ENCODE measurements around the gene CCDC70.

The CCDC70 gene

DNA sequence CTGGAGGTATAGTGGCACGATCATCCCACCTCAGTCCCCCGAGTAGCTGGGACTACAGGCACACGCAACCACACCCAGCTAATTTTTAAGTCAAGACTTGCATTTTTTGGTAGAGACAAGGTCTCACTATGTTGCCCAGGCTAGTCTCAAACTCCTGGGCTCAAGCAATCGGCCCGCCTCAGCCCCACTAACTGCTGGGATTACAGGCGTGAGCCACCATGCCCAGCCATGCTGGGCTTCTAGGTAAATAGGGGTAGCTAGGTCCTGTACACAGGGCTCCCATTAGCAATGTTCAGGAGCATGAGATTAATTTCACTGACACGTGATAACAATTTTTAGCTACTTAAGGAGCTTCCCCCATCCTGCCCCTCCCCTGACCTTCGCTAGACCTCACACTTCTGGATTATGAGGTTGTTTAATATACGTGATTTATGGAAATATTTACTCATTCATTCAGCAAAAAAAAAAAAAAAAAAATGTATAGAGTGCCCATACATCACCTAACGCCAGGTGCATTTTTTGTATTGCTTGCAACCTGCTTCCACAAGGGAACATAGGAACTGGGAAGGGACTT is 36.0 kb upstream of the CCDC70 start:
- TF ChIP-seq GLIS3 (CRISPR knock-in tag; IDR thresholded peaks at IDR 0.05) = no peak
- no peak for TF ChIP-seq ZNF565 (CRISPR knock-in tag; conservative IDR thresholded peaks at IDR 0.05; ENCODE audit: low read depth)
- TF ChIP-seq, protein P1, sequence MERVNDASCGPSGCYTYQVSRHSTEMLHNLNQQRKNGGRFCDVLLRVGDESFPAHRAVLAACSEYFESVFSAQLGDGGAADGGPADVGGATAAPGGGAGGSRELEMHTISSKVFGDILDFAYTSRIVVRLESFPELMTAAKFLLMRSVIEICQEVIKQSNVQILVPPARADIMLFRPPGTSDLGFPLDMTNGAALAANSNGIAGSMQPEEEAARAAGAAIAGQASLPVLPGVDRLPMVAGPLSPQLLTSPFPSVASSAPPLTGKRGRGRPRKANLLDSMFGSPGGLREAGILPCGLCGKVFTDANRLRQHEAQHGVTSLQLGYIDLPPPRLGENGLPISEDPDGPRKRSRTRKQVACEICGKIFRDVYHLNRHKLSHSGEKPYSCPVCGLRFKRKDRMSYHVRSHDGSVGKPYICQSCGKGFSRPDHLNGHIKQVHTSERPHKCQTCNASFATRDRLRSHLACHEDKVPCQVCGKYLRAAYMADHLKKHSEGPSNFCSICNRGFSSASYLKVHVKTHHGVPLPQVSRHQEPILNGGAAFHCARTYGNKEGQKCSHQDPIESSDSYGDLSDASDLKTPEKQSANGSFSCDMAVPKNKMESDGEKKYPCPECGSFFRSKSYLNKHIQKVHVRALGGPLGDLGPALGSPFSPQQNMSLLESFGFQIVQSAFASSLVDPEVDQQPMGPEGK (CRISPR knock-in tag; IDR thresholded peaks at IDR 0.05; ENCODE audit: borderline replicate concordance) = no peak
- TF ChIP-seq ZFP30 (CRISPR knock-in tag; IDR thresholded peaks at IDR 0.05) = no peak
- TF ChIP-seq ISL1 (CRISPR knock-in tag; IDR thresholded peaks at IDR 0.05) = no peak
- TF ChIP-seq ZNF70 (CRISPR knock-in tag; IDR thresholded peaks at IDR 0.05) = no peak
- no peak for TF ChIP-seq PPARA (CRISPR knock-in tag; IDR thresholded peaks at IDR 0.05; ENCODE audit: borderline replicate concordance)
- no peak for TF ChIP-seq CSDC2 (CRISPR knock-in tag; IDR thresholded peaks at IDR 0.05)
- no peak for TF ChIP-seq TOX (CRISPR knock-in tag; IDR thresholded peaks at IDR 0.05; ENCODE audit: borderline replicate concordance)
- TF ChIP-seq ZC3H10 (CRISPR knock-in tag; IDR thresholded peaks at IDR 0.05) = no peak
- no peak for TF ChIP-seq TCF4 (CRISPR knock-in tag; IDR thresholded peaks at IDR 0.05; ENCODE audit: borderline replicate concordance)
- no peak for TF ChIP-seq BACH2 (CRISPR knock-in tag; IDR thresholded peaks at IDR 0.05; ENCODE audit: borderline replicate concordance)
- TF ChIP-seq, protein P2, sequence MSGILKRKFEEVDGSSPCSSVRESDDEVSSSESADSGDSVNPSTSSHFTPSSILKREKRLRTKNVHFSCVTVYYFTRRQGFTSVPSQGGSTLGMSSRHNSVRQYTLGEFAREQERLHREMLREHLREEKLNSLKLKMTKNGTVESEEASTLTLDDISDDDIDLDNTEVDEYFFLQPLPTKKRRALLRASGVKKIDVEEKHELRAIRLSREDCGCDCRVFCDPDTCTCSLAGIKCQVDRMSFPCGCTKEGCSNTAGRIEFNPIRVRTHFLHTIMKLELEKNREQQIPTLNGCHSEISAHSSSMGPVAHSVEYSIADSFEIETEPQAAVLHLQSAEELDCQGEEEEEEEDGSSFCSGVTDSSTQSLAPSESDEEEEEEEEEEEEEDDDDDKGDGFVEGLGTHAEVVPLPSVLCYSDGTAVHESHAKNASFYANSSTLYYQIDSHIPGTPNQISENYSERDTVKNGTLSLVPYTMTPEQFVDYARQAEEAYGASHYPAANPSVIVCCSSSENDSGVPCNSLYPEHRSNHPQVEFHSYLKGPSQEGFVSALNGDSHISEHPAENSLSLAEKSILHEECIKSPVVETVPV (CRISPR knock-in tag; IDR thresholded peaks at IDR 0.05) = no peak
- no peak for TF ChIP-seq ESRRG (CRISPR knock-in tag; IDR thresholded peaks at IDR 0.05)
- TF ChIP-seq RARB (CRISPR knock-in tag; IDR thresholded peaks at IDR 0.05) = no peak
- TF ChIP-seq SNAI2 (CRISPR knock-in tag; IDR thresholded peaks at IDR 0.05) = no peak
- TF ChIP-seq ZFP3 (CRISPR knock-in tag; IDR thresholded peaks at IDR 0.05) = no peak
- TF ChIP-seq ZNF8 (CRISPR knock-in tag; IDR thresholded peaks at IDR 0.05) = no peak
- no peak for ATAC-seq

GRCh38 chr13:51826606-51827005 is 35.2 kb upstream of the CCDC70 start:
- no peak for TF ChIP-seq ARNTL (CRISPR knock-in tag; IDR thresholded peaks at IDR 0.05; ENCODE audit: borderline replicate concordance, low read depth)
- TF ChIP-seq ZNF70 (CRISPR knock-in tag; IDR thresholded peaks at IDR 0.05) = no peak
- TF ChIP-seq PPARA (CRISPR knock-in tag; IDR thresholded peaks at IDR 0.05; ENCODE audit: borderline replicate concordance) = no peak
- no peak for TF ChIP-seq ZC3H10 (CRISPR knock-in tag; IDR thresholded peaks at IDR 0.05)
- TF ChIP-seq ZNF565 (CRISPR knock-in tag; conservative IDR thresholded peaks at IDR 0.05; ENCODE audit: low read depth) = no peak
- no peak for TF ChIP-seq TOX (CRISPR knock-in tag; IDR thresholded peaks at IDR 0.05; ENCODE audit: borderline replicate concordance)
- TF ChIP-seq ZNF8 (CRISPR knock-in tag; IDR thresholded peaks at IDR 0.05) = no peak
- TF ChIP-seq, protein P2 (CRISPR knock-in tag; IDR thresholded peaks at IDR 0.05) = no peak
- no peak for TF ChIP-seq CSDC2 (CRISPR knock-in tag; IDR thresholded peaks at IDR 0.05)
- TF ChIP-seq ISL1 (CRISPR knock-in tag; IDR thresholded peaks at IDR 0.05) = no peak
- TF ChIP-seq, protein P3, sequence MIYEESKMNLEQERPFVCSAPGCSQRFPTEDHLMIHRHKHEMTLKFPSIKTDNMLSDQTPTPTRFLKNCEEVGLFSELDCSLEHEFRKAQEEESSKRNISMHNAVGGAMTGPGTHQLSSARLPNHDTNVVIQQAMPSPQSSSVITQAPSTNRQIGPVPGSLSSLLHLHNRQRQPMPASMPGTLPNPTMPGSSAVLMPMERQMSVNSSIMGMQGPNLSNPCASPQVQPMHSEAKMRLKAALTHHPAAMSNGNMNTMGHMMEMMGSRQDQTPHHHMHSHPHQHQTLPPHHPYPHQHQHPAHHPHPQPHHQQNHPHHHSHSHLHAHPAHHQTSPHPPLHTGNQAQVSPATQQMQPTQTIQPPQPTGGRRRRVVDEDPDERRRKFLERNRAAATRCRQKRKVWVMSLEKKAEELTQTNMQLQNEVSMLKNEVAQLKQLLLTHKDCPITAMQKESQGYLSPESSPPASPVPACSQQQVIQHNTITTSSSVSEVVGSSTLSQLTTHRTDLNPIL (CRISPR knock-in tag; IDR thresholded peaks at IDR 0.05; ENCODE audit: low read depth) = no peak
- TF ChIP-seq BACH2 (CRISPR knock-in tag; IDR thresholded peaks at IDR 0.05; ENCODE audit: borderline replicate concordance) = no peak
- TF ChIP-seq OSR1 (CRISPR knock-in tag; IDR thresholded peaks at IDR 0.05) = no peak
- TF ChIP-seq TCF4 (CRISPR knock-in tag; IDR thresholded peaks at IDR 0.05; ENCODE audit: borderline replicate concordance) = no peak

DNA sequence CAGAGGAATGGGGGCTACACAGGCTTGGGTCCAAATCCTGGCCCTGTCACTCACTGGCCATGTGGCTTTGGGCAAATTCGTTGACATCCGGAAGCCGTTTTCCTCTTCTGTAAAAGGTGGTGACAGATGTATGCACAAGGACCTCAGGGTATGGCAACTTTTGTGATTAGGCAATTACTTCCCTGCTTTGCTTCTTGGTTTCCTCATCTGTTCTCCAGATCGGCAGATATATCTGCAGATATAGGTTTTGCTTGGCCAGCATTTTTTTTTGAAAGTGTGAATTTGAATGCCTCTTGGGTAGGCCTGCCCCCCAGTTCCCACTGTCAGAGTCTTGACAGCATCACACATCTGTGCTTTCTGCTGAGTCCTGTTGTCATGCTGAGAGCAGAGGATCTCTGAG is 34.5 kb upstream of the CCDC70 start:
- TF ChIP-seq CSDC2 (CRISPR knock-in tag; IDR thresholded peaks at IDR 0.05) (no peak), ZNF8 (CRISPR knock-in tag; IDR thresholded peaks at IDR 0.05) (no peak), ISL1 (CRISPR knock-in tag; IDR thresholded peaks at IDR 0.05) (no peak), SNAI2 (CRISPR knock-in tag; IDR thresholded peaks at IDR 0.05) (no peak), OSR1 (CRISPR knock-in tag; IDR thresholded peaks at IDR 0.05) (no peak), RARB (CRISPR knock-in tag; IDR thresholded peaks at IDR 0.05) (no peak), ZC3H10 (CRISPR knock-in tag; IDR thresholded peaks at IDR 0.05) (no peak), ZFP3 (CRISPR knock-in tag; IDR thresholded peaks at IDR 0.05) (no peak), PPARA (CRISPR knock-in tag; IDR thresholded peaks at IDR 0.05; ENCODE audit: borderline replicate concordance) (no peak), ZNF70 (CRISPR knock-in tag; IDR thresholded peaks at IDR 0.05) (no peak), GLIS3 (CRISPR knock-in tag; IDR thresholded peaks at IDR 0.05) (no peak), BACH2 (CRISPR knock-in tag; IDR thresholded peaks at IDR 0.05; ENCODE audit: borderline replicate concordance) (no peak), TCF4 (CRISPR knock-in tag; IDR thresholded peaks at IDR 0.05; ENCODE audit: borderline replicate concordance) (no peak)
- TF ChIP-seq, protein P3 (CRISPR knock-in tag; IDR thresholded peaks at IDR 0.05; ENCODE audit: low read depth) = no peak
- no peak for ATAC-seq

More at GRCh38 chr13:51826606-51827005, 35.2 kb upstream of the CCDC70 start:
- ATAC-seq = peak; percentile 33; the same call in 2 of the 3 replicates

Data from SK-N-SH treated with all-trans-retinoic acid at 6 μM for 48 hours (cell line).